K562 (cell line): ENCODE measurements around the gene MAPT. TPM values are rescaled to one million over a fixed set of nuclear protein-coding genes. Genes with fewer than 3 reads are reported as not detected.

ENCODE experiments used
- ATAC-seq: fragments of 200-7000 bp; cut with Tn5 transposase; 3 replicates; pipeline ENCODE4 v1.9.1; 2020; ENCODE audit warnings: moderate library complexity
- BruUV-seq: library from RNA; stranded (reverse); fragments of 400-500 nt; replicated peaks from 2 replicates; lab custom pipeline; 2021; lab: Mats Ljungman, UMichigan
- CTCF ChIA-PET: fragments of 300-600 bp; formaldehyde crosslinking; extraction: SDS; loops from one replicate; lab custom pipeline; 2021; ENCODE audit warnings: low intra/inter-chr PET ratio; lab: Yijun Ruan, JAX
- POLR2A ChIA-PET: fragments of 300-600, 350-650 bp; sonication (Branson Sonifier 250); formaldehyde crosslinking; extraction: SDS; loops from one replicate; lab custom pipeline; 2021; ENCODE audit warnings: antibody characterized with exemption, inconsistent platforms; lab: Yijun Ruan, JAX
- DNase-seq, 4 experiments: peaks; one replicate each; pipeline versions ENCODE4 v3.0.0 to v3.0.0-alpha.2; 2011 to 2018; ENCODE audit warnings: low spot score in 3 of 4, mixed read lengths in 3 of 4; ENCODE audit errors: extremely low read depth in 1 of 4
- FAIRE-seq: peaks from 2 replicates; lab custom pipeline; 2011; peaks lifted over from hg19 to GRCh38; lab: Jason Lieb, UNC
- H2AFZ ChIP-seq: 2 replicates; pipeline ENCODE4 v1.6.0; 2011; ENCODE audit warnings: low read depth, low read length, control low read depth, inconsistent platforms
- H3K27ac ChIP-seq: fragments of 200-600 bp; 3 replicates; pipeline ENCODE4 v1.8.0; 2011; ENCODE audit warnings: low read depth, mild to moderate bottlenecking, control low read depth, inconsistent platforms, low read length, moderate library complexity, mixed read lengths; ENCODE audit errors: extremely low read depth
- H3K27me3 ChIP-seq, 2 experiments: fragments of 300-600 bp in 1 of 2; 2 replicates in 1 of 2; 3 replicates in 1 of 2; pipeline versions ENCODE4 v1.6.0 to v1.8.0; 2011; ENCODE audit warnings: inconsistent platforms in 2 of 2, low read length in 2 of 2, mild to moderate bottlenecking in 1 of 2, mixed read lengths in 1 of 2, moderate library complexity in 1 of 2; ENCODE audit not compliant: control insufficient read depth in 2 of 2, insufficient read depth in 2 of 2
- H3K36me3 ChIP-seq: fragments of 300-600 bp; 3 replicates; pipeline ENCODE4 v1.8.0; 2011; ENCODE audit warnings: mild to moderate bottlenecking, low read length, inconsistent platforms; ENCODE audit not compliant: control insufficient read depth, insufficient read depth
- H3K4me1 ChIP-seq, 2 experiments: fragments of 200-600 bp in 1 of 2; replicated peaks in 1 of 2; 2 replicates in 1 of 2; 3 replicates in 1 of 2; pipeline versions ENCODE4 v1.5.1 to v1.8.0; 2011; ENCODE audit warnings: inconsistent platforms in 2 of 2, low read length in 2 of 2, mild to moderate bottlenecking in 1 of 2, mixed read lengths in 1 of 2, moderate library complexity in 1 of 2; ENCODE audit not compliant: control insufficient read depth in 2 of 2, insufficient read depth in 2 of 2
- H3K4me2 ChIP-seq: 2 replicates; pipeline ENCODE4 v1.6.1; 2011; ENCODE audit warnings: low read length, control low read depth, inconsistent platforms, mixed read lengths; ENCODE audit not compliant: insufficient read depth
- H3K4me3 ChIP-seq: fragments of 200-600 bp; sonication (generic), shearing (Covaris generic); 2 replicates; pipeline ENCODE4 v1.5.1; 2016; ENCODE audit warnings: control low read depth, inconsistent platforms
- H3K79me2 ChIP-seq: fragments of 200-600 bp; 3 replicates; pipeline ENCODE4 v1.8.0; 2011; ENCODE audit warnings: low read length, inconsistent platforms; ENCODE audit not compliant: control insufficient read depth, insufficient read depth
- H3K9ac ChIP-seq, 2 experiments: 2 replicates each; pipeline versions ENCODE4 v1.6.0 to v1.6.1; 2011; ENCODE audit warnings: low read depth in 2 of 2, low read length in 2 of 2, control low read depth in 1 of 2, inconsistent platforms in 1 of 2, mild to moderate bottlenecking in 1 of 2, mixed read lengths in 1 of 2; ENCODE audit not compliant: insufficient read depth in 1 of 2
- H3K9me1 ChIP-seq: one replicate; pipeline ENCODE4 v1.6.0; 2011; ENCODE audit warnings: inconsistent platforms, mild to moderate bottlenecking, low read length, moderate library complexity; ENCODE audit not compliant: control insufficient read depth, insufficient read depth
- H3K9me3 ChIP-seq: replicated peaks from 2 replicates; pipeline ENCODE4 v1.5.1; 2011; ENCODE audit warnings: low read depth, low read length, inconsistent platforms; ENCODE audit not compliant: control insufficient read depth, insufficient read depth
- H4K20me1 ChIP-seq: replicated peaks from 2 replicates; pipeline ENCODE4 v1.6.1; 2011; ENCODE audit warnings: low read length, inconsistent platforms, mixed read lengths; ENCODE audit not compliant: control insufficient read depth, insufficient read depth
- BCL6 ChIP-seq: fragments of 250-450 bp; sonication (Bioruptor Pico); IDR thresholded peaks from 2 replicates; pipeline ENCODE4 v1.4.0; 2020
- CHAMP1 ChIP-seq: fragments of 450-650 bp; IDR thresholded peaks from 2 replicates; pipeline ENCODE4 v1.6.1; 2016; ENCODE audit warnings: mild to moderate bottlenecking
- SNIP1 ChIP-seq: fragments of 450-650 bp; IDR thresholded peaks from 2 replicates; pipeline ENCODE4 v1.7.1; 2017; ENCODE audit warnings: low read depth, mild to moderate bottlenecking
- THAP12 ChIP-seq: fragments of 250-450 bp; sonication (Bioruptor Pico); IDR thresholded peaks from 2 replicates; pipeline ENCODE4 v1.9.0; 2021; ENCODE audit warnings: mild to moderate bottlenecking, inconsistent platforms
- ZNF143 ChIP-seq: sonication (generic); formaldehyde crosslinking; IDR thresholded peaks from 2 replicates; pipeline ENCODE4 v1.9.0; 2022; ENCODE audit warnings: mild to moderate bottlenecking, missing genetic modification reagents
- ZNF384 ChIP-seq: IDR thresholded peaks from 2 replicates; pipeline ENCODE4 v1.6.1; 2012; ENCODE audit warnings: low read depth, low read length, improper control_type of control experiment
- WGBS: fragments of 100-300 bp; shearing (Covaris generic); methylation state at CpG from one replicate; pipeline ENCODE4 v1.1.6; 2016; ENCODE audit warnings: low coverage, mixed read lengths; ENCODE audit not compliant: insufficient coverage; ENCODE audit errors: missing lambda C conversion rate; 5-methylcytosine and 5-hydroxymethylcytosine counted together
- in situ Hi-C: fragments of 300-500 bp; cut with MboI; formaldehyde crosslinking; loops from 4 replicates; pipeline ENCODE4 v1.15.0; 2018; ENCODE audit warnings: inconsistent platforms, mixed read lengths
- intact Hi-C: fragments of 100-400 bp; cut with micrococcal nuclease; formaldehyde crosslinking; loops from 2 replicates; pipeline ENCODE4 v1.14.2; 2022
- polyA plus RNA-seq, 8 experiments: library from polyadenylated mRNA; depleted of rRNA in 4 of 8; stranded (reverse) in 5 of 8; unstranded in 3 of 8; fragments of >200 nt; fragmentation: Nextera tagmentation in 2 of 8; fragmentation: Illumina TruSeq in 1 of 8; extraction: Ambion mirVana in 2 of 8; extraction: Trizol in 1 of 8; gene quantifications; 2 replicates each; pipeline versions ENCODE4 v1.2.1 to v1.2.3, GENCODE V29; 2011 to 2014; ENCODE audit warnings: inconsistent platforms in 1 of 8, missing spikeins in 1 of 8
- total RNA-seq, 7 experiments: library from RNA; depleted of rRNA in 6 of 7; stranded (reverse); fragments of >200 nt in 6 of 7; fragmentation: Illumina TruSeq in 2 of 7; extraction: Trizol in 2 of 7; gene quantifications; 2 replicates each; pipeline versions ENCODE4 v1.2.1 to v1.2.3, GENCODE V29; 2011 to 2021; ENCODE audit warnings: low replicate concordance in 1 of 7
- TF ChIP-seq, protein P1 (sequence below), 2 experiments: fragments of 450-650 bp in 1 of 2; sonication (generic) in 1 of 2; formaldehyde crosslinking in 1 of 2; IDR thresholded peaks; 2 replicates each; pipeline versions ENCODE4 v1.7.1 to v1.9.0; 2016 to 2022; ENCODE audit warnings: inconsistent platforms in 1 of 2, mild to moderate bottlenecking in 1 of 2, missing genetic modification reagents in 1 of 2

Gene MAPT
- total and polyA plus RNA-seq, 9 of the 15 experiments (the other 6 are each of a cell fraction or from before 2014, with no cell fraction given): 0.04 to 1.1 (median 0.36) TPM

- CTCF ChIA-PET: no interaction called here
- WGBS: 41% methylated on average over 8 of the region's 9 CpGs
- no peak for DNase-seq
- FAIRE-seq: no peak
- Histone ChIP-seq H3K9me1 (no peaks in the 10 kb centered on the region), H2AFZ (no peak overlapping the region), H3K27ac (no peak overlapping the region), H4K20me1 (no peaks in the 10 kb centered on the region), H3K79me2 (no peaks in the 10 kb centered on the region), H3K9me3 (no peaks in the 10 kb centered on the region), H3K4me3 (no peak overlapping the region), H3K9ac (no peak overlapping the region), H3K4me2 (no peak overlapping the region), H3K4me1 (peaks cover 0 to 3% of the 10 kb centered on the region in 2 experiments; a peak in 2 of 5 replicates), H3K27me3 (peaks cover 5 to 42% of the 10 kb centered on the region in 2 experiments; a peak in 4 of 5 replicates), H3K36me3 (no peaks in the 10 kb centered on the region)
- in situ Hi-C loops (no loop called here), intact Hi-C loops (no loop called here)
- no TSS peak for BruUV-seq
- POLR2A ChIA-PET: no interaction called here
- no peak for ATAC-seq
- TF ChIP-seq, protein P1, sequence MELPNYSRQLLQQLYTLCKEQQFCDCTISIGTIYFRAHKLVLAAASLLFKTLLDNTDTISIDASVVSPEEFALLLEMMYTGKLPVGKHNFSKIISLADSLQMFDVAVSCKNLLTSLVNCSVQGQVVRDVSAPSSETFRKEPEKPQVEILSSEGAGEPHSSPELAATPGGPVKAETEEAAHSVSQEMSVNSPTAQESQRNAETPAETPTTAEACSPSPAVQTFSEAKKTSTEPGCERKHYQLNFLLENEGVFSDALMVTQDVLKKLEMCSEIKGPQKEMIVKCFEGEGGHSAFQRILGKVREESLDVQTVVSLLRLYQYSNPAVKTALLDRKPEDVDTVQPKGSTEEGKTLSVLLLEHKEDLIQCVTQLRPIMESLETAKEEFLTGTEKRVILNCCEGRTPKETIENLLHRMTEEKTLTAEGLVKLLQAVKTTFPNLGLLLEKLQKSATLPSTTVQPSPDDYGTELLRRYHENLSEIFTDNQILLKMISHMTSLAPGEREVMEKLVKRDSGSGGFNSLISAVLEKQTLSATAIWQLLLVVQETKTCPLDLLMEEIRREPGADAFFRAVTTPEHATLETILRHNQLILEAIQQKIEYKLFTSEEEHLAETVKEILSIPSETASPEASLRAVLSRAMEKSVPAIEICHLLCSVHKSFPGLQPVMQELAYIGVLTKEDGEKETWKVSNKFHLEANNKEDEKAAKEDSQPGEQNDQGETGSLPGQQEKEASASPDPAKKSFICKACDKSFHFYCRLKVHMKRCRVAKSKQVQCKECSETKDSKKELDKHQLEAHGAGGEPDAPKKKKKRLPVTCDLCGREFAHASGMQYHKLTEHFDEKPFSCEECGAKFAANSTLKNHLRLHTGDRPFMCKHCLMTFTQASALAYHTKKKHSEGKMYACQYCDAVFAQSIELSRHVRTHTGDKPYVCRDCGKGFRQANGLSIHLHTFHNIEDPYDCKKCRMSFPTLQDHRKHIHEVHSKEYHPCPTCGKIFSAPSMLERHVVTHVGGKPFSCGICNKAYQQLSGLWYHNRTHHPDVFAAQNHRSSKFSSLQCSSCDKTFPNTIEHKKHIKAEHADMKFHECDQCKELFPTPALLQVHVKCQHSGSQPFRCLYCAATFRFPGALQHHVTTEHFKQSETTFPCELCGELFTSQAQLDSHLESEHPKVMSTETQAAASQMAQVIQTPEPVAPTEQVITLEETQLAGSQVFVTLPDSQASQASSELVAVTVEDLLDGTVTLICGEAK (IDR thresholded peaks at IDR 0.05): no peak
- TF ChIP-seq, protein P1 (CRISPR knock-in tag; IDR thresholded peaks at IDR 0.05): no peak
- no peak for TF ChIP-seq ZNF143 (CRISPR knock-in tag)
- TF ChIP-seq SNIP1: no peak
- TF ChIP-seq THAP12: no peak
- TF ChIP-seq ZNF384: no peak
- no peak for TF ChIP-seq CHAMP1
- TF ChIP-seq BCL6 (CRISPR knock-in tag): no peak
Measured at GRCh38 chr17:45958307-45958706, 64.0 kb downstream of the MAPT start.
